Stimulated activated CD4-positive, alpha-beta T cell treated with anti-CD3 and anti-CD28 coated beads, Interleukin-2, amount 100 ng/mL, for 24 hours (primary cell): ENCODE measurements around the gene FOXK2.
A peak's percentile ranks its signal among the peaks of the same experiment; 100 is the strongest.

Experiments used
- DNase-seq, 2 donors: peaks; one replicate each; pipeline ENCODE4 v3.0.0-alpha.2; 2020

The FOXK2 gene

GRCh38 chr17:82518826-82519810, at the start of gene FOXK2:
FOXK2 (plus strand) TSS chr17:82519732; CDS start chr17:82519889, 157 bp downstream.
- peak; percentile 95 for DNase-seq

GRCh38 chr17:82470065-82470464, 49.5 kb upstream of the FOXK2 start:
- no peak for DNase-seq

- DNase-seq = no peak
These were observed 45.1 kb upstream of the FOXK2 start for GRCh38 chr17:82474223-82475010.

GRCh38 chr17:82475458-82475857, 44.1 kb upstream of the FOXK2 start:
- no peak for DNase-seq

GRCh38 chr17:82477934-82478333, 41.6 kb upstream of the FOXK2 start:
- no peak for DNase-seq

- no peak for DNase-seq
These were observed 39.9 kb upstream of the FOXK2 start for GRCh38 chr17:82479602-82480001.

GRCh38 chr17:82480318-82480717, 39.2 kb upstream of the FOXK2 start:
- no peak for DNase-seq

- DNase-seq = no peak
These were observed 36.3 kb upstream of the FOXK2 start for GRCh38 chr17:82483204-82483660.

GRCh38 chr17:82483836-82484235, 35.7 kb upstream of the FOXK2 start:
- DNase-seq = no peak

- DNase-seq = no peak
These were observed 33.1 kb upstream of the FOXK2 start for GRCh38 chr17:82486231-82487094.

GRCh38 chr17:82487910-82488309, 31.6 kb upstream of the FOXK2 start:
- no peak for DNase-seq

- DNase-seq = no peak
These were observed 30.4 kb upstream of the FOXK2 start for GRCh38 chr17:82489117-82489516.

- no peak for DNase-seq
These were observed 29.6 kb upstream of the FOXK2 start for GRCh38 chr17:82489851-82490511.

- DNase-seq = no peak
These were observed 28.9 kb upstream of the FOXK2 start for GRCh38 chr17:82490512-82491195.

GRCh38 chr17:82491196-82491530, 28.4 kb upstream of the FOXK2 start:
- DNase-seq = no peak

- no peak for DNase-seq
These were observed 28.0 kb upstream of the FOXK2 start for GRCh38 chr17:82491533-82491932.

- no peak for DNase-seq
These were observed 26.8 kb upstream of the FOXK2 start for GRCh38 chr17:82492643-82493225.

GRCh38 chr17:82493226-82493781, 26.2 kb upstream of the FOXK2 start:
- DNase-seq = no peak

- peak; percentile 86 to 89 for DNase-seq
These were observed 25.1 kb upstream of the FOXK2 start for GRCh38 chr17:82494236-82495055.
